Right renal cortex interstitium (tissue), 3 donors: Measurements from ENCODE around the gene HOXC6. TPM values are rescaled to one million over a fixed set of nuclear protein-coding genes. Genes with fewer than 3 reads are reported as not detected.
"Not testable (repeated sequence)": the region's sequence is repeated elsewhere in the genome, so short reads cannot be mapped to it uniquely, and the experiment has no call there.

Source experiments
- DNase-seq, 3 donors: peaks; one replicate each; pipeline ENCODE4 v3.0.0-alpha.2; 2013; ENCODE audit warnings: low read depth in 3 of 3, low spot score in 2 of 3
- polyA plus RNA-seq, 3 donors: library from polyadenylated mRNA; unstranded; fragments of 120-200 nt; gene quantifications; one replicate each; pipeline ENCODE4 v1.2.1, GENCODE V29; 2013; ENCODE audit not compliant: insufficient read length in 3 of 3

Gene HOXC6
- polyA plus RNA-seq, 3 donors = 21.8 to 29.3 (median 23.3) TPM

GRCh38 chr12:54077843-54078242 is 49.6 kb downstream of the HOXC6 start:
- not testable (repeated sequence) for DNase-seq

- DNase-seq = not testable (repeated sequence)
These were observed 50.9 kb downstream of the HOXC6 start for GRCh38 chr12:54079115-54079514.

Other genes starting within 250 kb of the HOXC6 start
- gene HOXC13, start 89.6 kb upstream of the HOXC6 start, polyA plus RNA-seq = not detected
- not detected for gene HOXC12, start 73.5 kb upstream of the HOXC6 start, polyA plus RNA-seq
- 1 to 10 TPM; 1.4 to 2.8 (median 1.5) TPM for gene HOXC11, start 55.3 kb upstream of the HOXC6 start, polyA plus RNA-seq
- gene HOTAIR, start 53.5 kb upstream of the HOXC6 start, polyA plus RNA-seq = 1 to 10 TPM; 1.1 to 2.9 (median 1.2) TPM
- gene HOXC10, start 43.3 kb upstream of the HOXC6 start, polyA plus RNA-seq = 10 to 100 TPM; 63.5 to 68.8 (median 64.5) TPM
- gene HOXC9, start 28.3 kb upstream of the HOXC6 start, polyA plus RNA-seq = 10 to 100 TPM; 21.0 to 25.3 (median 22.3) TPM
- 1 to 10 TPM; 6.3 to 7.1 (median 6.5) TPM for gene HOXC8, start 19.5 kb upstream of the HOXC6 start, polyA plus RNA-seq
- 1 to 10 TPM in 2 of 3 donors, under 1 TPM in 1; 0.93 to 1.4 (median 1.4) TPM for gene HOXC5, start 4.6 kb downstream of the HOXC6 start, polyA plus RNA-seq
- gene HOXC4, start 25.4 kb downstream of the HOXC6 start, polyA plus RNA-seq = 10 to 100 TPM; 32.4 to 42.5 (median 37.2) TPM
- gene SMUG1, start 160.5 kb downstream of the HOXC6 start, polyA plus RNA-seq = 10 to 100 TPM; 30.5 to 34.2 (median 31.5) TPM